Measurements from ENCODE around the gene GNAL. TPM values are rescaled to one million over a fixed set of nuclear protein-coding genes. Genes with fewer than 3 reads are reported as not detected.

GNAL gene
- total and polyA plus RNA-seq, 2 experiments from 2014 or later, result 7.5 to 21.6 TPM

DNA sequence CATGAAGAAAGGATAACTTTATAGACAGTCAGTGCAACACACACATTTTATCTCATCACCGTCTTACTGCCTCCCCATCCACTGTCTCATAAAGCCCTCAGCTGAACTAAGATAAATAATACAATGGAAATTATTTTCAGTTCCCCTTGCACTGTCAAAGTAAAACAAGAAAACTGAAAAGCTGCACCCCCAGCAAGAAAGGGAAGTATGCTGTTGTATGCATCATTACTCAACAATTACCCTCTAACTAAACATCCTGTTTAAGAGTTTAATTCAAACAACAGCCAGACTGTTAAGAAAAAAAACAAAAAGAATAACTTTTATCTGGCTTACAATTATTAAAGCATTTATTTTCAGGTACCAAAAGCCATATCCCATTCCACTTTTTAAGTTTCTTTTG lies 194.1 kb downstream of the GNAL start (continued):
- TF ChIP-seq, protein P1, sequence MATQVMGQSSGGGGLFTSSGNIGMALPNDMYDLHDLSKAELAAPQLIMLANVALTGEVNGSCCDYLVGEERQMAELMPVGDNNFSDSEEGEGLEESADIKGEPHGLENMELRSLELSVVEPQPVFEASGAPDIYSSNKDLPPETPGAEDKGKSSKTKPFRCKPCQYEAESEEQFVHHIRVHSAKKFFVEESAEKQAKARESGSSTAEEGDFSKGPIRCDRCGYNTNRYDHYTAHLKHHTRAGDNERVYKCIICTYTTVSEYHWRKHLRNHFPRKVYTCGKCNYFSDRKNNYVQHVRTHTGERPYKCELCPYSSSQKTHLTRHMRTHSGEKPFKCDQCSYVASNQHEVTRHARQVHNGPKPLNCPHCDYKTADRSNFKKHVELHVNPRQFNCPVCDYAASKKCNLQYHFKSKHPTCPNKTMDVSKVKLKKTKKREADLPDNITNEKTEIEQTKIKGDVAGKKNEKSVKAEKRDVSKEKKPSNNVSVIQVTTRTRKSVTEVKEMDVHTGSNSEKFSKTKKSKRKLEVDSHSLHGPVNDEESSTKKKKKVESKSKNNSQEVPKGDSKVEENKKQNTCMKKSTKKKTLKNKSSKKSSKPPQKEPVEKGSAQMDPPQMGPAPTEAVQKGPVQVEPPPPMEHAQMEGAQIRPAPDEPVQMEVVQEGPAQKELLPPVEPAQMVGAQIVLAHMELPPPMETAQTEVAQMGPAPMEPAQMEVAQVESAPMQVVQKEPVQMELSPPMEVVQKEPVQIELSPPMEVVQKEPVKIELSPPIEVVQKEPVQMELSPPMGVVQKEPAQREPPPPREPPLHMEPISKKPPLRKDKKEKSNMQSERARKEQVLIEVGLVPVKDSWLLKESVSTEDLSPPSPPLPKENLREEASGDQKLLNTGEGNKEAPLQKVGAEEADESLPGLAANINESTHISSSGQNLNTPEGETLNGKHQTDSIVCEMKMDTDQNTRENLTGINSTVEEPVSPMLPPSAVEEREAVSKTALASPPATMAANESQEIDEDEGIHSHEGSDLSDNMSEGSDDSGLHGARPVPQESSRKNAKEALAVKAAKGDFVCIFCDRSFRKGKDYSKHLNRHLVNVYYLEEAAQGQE (IDR thresholded peaks at IDR 0.05; ENCODE audit: unreplicated experiment), result no peak

DNA sequence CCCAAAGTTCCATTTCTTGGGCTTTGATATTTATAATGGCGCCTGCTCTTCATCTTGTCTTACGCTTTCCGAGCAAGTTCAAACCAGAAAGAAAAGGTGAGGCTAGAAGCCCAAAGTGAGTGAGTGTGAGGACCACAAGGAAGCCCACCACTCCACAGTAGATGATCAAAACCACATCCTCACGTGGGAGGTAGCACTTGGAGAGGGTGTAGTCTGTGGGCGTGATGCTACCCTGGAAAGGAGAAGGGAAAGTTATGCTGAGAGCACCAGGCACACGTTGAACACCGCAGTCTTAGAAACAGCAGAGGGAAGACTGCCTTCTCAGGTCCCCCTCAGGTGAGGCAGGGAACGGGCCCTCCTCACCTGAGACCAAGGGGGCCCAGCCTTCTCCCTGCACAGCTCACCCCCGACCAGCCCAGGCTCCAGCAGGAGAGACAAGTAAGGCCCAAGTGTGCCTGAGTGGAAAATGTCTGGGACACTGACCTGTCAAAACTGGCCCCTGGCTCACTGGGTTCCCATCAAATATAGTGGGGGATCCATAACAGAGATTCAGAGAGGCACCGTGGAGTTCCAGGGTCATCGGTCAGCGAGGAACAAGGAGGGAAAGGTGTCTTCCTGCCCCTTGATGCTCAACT lies 195.4 kb downstream of the GNAL start:
- Histone ChIP-seq H3K4me1 (ENCODE audit: insufficient read depth) (no peaks in the 10 kb centered on the region), H4K20me1 (replicated peaks; ENCODE audit: insufficient read depth) (no peaks in the 10 kb centered on the region), H2AFZ (no peak overlapping the region), H3K27ac (ENCODE audit: low read depth) (no peak overlapping the region), H3K27me3 (ENCODE audit: insufficient read depth) (no peaks in the 10 kb centered on the region), H3K9me2 (ENCODE audit: insufficient read depth) (no peaks in the 10 kb centered on the region), H3F3A (replicated peaks; ENCODE audit: low read depth) (no peaks in the 10 kb centered on the region), H3K4me2 (no peak overlapping the region), H3K79me2 (replicated peaks; ENCODE audit: insufficient read depth) (no peaks in the 10 kb centered on the region), H3K36me3 (ENCODE audit: insufficient read depth) (0 out of 2 replicates have a peak, but pooled peaks cover 3% of the 10 kb centered on the region), H3K4me3 (no peak overlapping the region)
- Mint-ChIP-seq H3K9me3 (no peaks in the 10 kb centered on the region), H3K4me1 (peaks cover 16% of the 10 kb centered on the region), H3K27ac (no peak overlapping the region), H3K4me3 (no peak overlapping the region), H3K36me3 (ENCODE audit: low read depth) (peaks cover 20% of the 10 kb centered on the region; the same call in 2 of the 3 replicates), H3K27me3 (ENCODE audit: insufficient read depth, low read depth, poor library complexity) (peaks cover 5% of the 10 kb centered on the region)
- ATAC-seq (no peak), DNase-seq (ENCODE audit: low spot score) (no peak)
- TF ChIP-seq, protein P2, sequence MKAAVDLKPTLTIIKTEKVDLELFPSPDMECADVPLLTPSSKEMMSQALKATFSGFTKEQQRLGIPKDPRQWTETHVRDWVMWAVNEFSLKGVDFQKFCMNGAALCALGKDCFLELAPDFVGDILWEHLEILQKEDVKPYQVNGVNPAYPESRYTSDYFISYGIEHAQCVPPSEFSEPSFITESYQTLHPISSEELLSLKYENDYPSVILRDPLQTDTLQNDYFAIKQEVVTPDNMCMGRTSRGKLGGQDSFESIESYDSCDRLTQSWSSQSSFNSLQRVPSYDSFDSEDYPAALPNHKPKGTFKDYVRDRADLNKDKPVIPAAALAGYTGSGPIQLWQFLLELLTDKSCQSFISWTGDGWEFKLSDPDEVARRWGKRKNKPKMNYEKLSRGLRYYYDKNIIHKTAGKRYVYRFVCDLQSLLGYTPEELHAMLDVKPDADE (IDR thresholded peaks at IDR 0.05), result no peak
- TF ChIP-seq NANOG (IDR thresholded peaks at IDR 0.05; ENCODE audit: borderline replicate concordance) (no peak), EZH2phosphoT487 (IDR thresholded peaks at IDR 0.05; ENCODE audit: unreplicated experiment) (no peak), STAT1 (IDR thresholded peaks at IDR 0.05; ENCODE audit: unreplicated experiment) (no peak), POLR2AphosphoS5 (IDR thresholded peaks at IDR 0.05; ENCODE audit: low read depth) (no peak), ZNF331 (CRISPR knock-in tag; IDR thresholded peaks at IDR 0.05; ENCODE audit: low read depth) (no peak)
- TF ChIP-seq, protein P3, sequence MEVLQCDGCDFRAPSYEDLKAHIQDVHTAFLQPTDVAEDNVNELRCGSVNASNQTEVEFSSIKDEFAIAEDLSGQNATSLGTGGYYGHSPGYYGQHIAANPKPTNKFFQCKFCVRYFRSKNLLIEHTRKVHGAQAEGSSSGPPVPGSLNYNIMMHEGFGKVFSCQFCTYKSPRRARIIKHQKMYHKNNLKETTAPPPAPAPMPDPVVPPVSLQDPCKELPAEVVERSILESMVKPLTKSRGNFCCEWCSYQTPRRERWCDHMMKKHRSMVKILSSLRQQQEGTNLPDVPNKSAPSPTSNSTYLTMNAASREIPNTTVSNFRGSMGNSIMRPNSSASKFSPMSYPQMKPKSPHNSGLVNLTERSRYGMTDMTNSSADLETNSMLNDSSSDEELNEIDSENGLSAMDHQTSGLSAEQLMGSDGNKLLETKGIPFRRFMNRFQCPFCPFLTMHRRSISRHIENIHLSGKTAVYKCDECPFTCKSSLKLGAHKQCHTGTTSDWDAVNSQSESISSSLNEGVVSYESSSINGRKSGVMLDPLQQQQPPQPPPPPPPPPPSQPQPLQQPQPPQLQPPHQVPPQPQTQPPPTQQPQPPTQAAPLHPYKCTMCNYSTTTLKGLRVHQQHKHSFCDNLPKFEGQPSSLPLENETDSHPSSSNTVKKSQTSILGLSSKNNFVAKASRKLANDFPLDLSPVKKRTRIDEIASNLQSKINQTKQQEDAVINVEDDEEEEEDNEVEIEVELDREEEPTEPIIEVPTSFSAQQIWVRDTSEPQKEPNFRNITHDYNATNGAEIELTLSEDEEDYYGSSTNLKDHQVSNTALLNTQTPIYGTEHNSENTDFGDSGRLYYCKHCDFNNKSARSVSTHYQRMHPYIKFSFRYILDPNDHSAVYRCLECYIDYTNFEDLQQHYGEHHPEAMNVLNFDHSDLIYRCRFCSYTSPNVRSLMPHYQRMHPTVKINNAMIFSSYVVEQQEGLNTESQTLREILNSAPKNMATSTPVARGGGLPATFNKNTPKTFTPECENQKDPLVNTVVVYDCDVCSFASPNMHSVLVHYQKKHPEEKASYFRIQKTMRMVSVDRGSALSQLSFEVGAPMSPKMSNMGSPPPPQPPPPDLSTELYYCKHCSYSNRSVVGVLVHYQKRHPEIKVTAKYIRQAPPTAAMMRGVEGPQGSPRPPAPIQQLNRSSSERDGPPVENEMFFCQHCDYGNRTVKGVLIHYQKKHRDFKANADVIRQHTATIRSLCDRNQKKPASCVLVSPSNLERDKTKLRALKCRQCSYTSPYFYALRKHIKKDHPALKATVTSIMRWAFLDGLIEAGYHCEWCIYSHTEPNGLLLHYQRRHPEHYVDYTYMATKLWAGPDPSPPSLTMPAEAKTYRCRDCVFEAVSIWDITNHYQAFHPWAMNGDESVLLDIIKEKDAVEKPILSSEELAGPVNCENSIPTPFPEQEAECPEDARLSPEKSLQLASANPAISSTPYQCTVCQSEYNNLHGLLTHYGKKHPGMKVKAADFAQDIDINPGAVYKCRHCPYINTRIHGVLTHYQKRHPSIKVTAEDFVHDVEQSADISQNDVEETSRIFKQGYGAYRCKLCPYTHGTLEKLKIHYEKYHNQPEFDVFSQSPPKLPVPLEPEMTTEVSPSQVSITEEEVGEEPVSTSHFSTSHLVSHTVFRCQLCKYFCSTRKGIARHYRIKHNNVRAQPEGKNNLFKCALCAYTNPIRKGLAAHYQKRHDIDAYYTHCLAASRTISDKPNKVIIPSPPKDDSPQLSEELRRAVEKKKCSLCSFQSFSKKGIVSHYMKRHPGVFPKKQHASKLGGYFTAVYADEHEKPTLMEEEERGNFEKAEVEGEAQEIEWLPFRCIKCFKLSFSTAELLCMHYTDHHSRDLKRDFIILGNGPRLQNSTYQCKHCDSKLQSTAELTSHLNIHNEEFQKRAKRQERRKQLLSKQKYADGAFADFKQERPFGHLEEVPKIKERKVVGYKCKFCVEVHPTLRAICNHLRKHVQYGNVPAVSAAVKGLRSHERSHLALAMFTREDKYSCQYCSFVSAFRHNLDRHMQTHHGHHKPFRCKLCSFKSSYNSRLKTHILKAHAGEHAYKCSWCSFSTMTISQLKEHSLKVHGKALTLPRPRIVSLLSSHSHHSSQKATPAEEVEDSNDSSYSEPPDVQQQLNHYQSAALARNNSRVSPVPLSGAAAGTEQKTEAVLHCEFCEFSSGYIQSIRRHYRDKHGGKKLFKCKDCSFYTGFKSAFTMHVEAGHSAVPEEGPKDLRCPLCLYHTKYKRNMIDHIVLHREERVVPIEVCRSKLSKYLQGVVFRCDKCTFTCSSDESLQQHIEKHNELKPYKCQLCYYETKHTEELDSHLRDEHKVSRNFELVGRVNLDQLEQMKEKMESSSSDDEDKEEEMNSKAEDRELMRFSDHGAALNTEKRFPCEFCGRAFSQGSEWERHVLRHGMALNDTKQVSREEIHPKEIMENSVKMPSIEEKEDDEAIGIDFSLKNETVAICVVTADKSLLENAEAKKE (CRISPR knock-in tag; IDR thresholded peaks at IDR 0.05), result no peak

All from GM23338 (cell line).